ENCODE results near the gene VSTM2L.

DNA sequence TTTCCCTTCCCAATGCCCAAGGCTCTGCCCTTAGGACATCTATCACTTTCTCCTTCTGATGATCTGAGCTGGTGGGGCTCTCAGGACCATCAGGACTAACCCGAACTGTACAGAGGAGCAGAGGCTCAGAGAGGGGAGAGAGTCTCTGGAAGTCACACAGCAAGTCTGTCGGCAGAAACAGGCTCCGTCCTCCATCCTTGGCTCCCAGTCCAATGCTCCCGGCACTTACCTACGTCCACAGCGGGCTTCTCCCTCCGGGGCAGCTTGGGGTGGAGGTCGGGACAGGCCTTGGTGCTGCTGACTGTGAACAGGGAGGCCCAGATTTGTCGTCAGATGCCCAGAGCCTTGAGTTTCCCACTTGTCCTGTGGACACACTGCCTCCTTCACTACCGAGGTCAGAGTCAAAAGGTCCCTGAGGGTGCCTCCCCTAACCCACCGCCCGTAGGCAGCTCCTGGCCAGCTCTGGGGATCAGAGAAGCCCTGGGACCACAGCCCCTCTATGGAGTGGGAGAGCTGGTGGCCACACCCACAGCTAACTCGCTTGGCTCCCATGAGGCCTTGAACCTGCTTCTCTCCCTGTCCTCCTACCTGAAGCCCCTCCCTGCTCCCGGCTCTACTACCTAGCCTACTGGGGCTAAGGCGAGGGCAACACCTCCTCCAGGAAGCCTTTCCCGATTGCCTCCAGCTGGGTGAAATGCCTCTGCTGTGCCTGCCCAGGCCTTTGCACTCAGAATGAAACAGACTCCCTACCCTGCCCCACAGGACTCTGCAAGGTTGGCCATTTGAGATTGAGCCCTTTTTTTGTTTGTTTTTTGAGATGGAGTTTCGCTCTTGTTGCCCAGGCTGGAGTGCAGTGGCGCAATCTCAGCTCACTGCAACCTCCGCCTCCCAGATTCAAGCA is 22.6 kb downstream of the VSTM2L start:
- TF ChIP-seq, protein P1, sequence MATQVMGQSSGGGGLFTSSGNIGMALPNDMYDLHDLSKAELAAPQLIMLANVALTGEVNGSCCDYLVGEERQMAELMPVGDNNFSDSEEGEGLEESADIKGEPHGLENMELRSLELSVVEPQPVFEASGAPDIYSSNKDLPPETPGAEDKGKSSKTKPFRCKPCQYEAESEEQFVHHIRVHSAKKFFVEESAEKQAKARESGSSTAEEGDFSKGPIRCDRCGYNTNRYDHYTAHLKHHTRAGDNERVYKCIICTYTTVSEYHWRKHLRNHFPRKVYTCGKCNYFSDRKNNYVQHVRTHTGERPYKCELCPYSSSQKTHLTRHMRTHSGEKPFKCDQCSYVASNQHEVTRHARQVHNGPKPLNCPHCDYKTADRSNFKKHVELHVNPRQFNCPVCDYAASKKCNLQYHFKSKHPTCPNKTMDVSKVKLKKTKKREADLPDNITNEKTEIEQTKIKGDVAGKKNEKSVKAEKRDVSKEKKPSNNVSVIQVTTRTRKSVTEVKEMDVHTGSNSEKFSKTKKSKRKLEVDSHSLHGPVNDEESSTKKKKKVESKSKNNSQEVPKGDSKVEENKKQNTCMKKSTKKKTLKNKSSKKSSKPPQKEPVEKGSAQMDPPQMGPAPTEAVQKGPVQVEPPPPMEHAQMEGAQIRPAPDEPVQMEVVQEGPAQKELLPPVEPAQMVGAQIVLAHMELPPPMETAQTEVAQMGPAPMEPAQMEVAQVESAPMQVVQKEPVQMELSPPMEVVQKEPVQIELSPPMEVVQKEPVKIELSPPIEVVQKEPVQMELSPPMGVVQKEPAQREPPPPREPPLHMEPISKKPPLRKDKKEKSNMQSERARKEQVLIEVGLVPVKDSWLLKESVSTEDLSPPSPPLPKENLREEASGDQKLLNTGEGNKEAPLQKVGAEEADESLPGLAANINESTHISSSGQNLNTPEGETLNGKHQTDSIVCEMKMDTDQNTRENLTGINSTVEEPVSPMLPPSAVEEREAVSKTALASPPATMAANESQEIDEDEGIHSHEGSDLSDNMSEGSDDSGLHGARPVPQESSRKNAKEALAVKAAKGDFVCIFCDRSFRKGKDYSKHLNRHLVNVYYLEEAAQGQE (IDR thresholded peaks at IDR 0.05): no peak
- no peak for TF ChIP-seq NFE2L2 (conservative IDR thresholded peaks at IDR 0.05; ENCODE audit: low read length)
